H9 (cell line): ENCODE measurements around the gene KLF16. TPM values are rescaled to one million over a fixed set of nuclear protein-coding genes. Genes with fewer than 3 reads are reported as not detected.
"Not testable (repeated sequence)": the region's sequence is repeated elsewhere in the genome, so short reads cannot be mapped to it uniquely, and the experiment has no call there.

Experiments
- DNase-seq: peaks from one replicate; pipeline ENCODE4 v3.0.0-alpha.2; 2017
- H2AFZ ChIP-seq: one replicate; pipeline ENCODE4 v1.6.1; 2013; ENCODE audit warnings: mild to moderate bottlenecking, low read length, control low read depth, moderate library complexity
- H2AK5ac ChIP-seq: 2 replicates; pipeline ENCODE4 v1.6.1; 2013; ENCODE audit warnings: low read length, control low read depth, mixed read lengths; ENCODE audit not compliant: insufficient read length
- H2BK120ac ChIP-seq: one replicate; pipeline ENCODE4 v1.6.1; 2013; ENCODE audit warnings: low read depth, mild to moderate bottlenecking, low read length, control low read depth, inconsistent platforms; ENCODE audit not compliant: poor library complexity, severe bottlenecking
- H2BK12ac ChIP-seq: 2 replicates; pipeline ENCODE4 v1.6.1; 2013; ENCODE audit warnings: low read length, control low read depth, mixed read lengths, low read depth; ENCODE audit not compliant: insufficient read length
- H2BK15ac ChIP-seq: 2 replicates; pipeline ENCODE4 v1.6.1; 2013; ENCODE audit warnings: low read depth, low read length, control low read depth
- H2BK20ac ChIP-seq: one replicate; pipeline ENCODE4 v1.6.1; 2013; ENCODE audit warnings: low read depth, mild to moderate bottlenecking, low read length, control low read depth, inconsistent platforms; ENCODE audit not compliant: poor library complexity, severe bottlenecking
- H2BK5ac ChIP-seq: 2 replicates; pipeline ENCODE4 v1.6.1; 2013; ENCODE audit warnings: low read length, control low read depth, mixed read lengths; ENCODE audit not compliant: insufficient read length
- H3K14ac ChIP-seq: 2 replicates; pipeline ENCODE4 v1.6.1; 2013; ENCODE audit warnings: low read length, control low read depth; ENCODE audit not compliant: insufficient read depth
- H3K18ac ChIP-seq: 2 replicates; pipeline ENCODE4 v1.6.1; 2013; ENCODE audit warnings: low read depth, mild to moderate bottlenecking, mixed read lengths, low read length, control low read depth; ENCODE audit not compliant: insufficient read length
- H3K23ac ChIP-seq: 2 replicates; pipeline ENCODE4 v1.6.1; 2013; ENCODE audit warnings: low read length, control low read depth, mixed read lengths, low read depth; ENCODE audit not compliant: insufficient read length
- H3K23me2 ChIP-seq: 2 replicates; pipeline ENCODE4 v1.6.1; 2013; ENCODE audit warnings: low read depth, mild to moderate bottlenecking, mixed read lengths, low read length, control low read depth; ENCODE audit not compliant: insufficient read length, poor library complexity, severe bottlenecking
- H3K27ac ChIP-seq: 2 replicates; pipeline ENCODE4 v1.5.1; 2013; ENCODE audit warnings: low read length, control low read depth, mixed read lengths, low read depth; ENCODE audit not compliant: insufficient read length
- H3K27me3 ChIP-seq: 2 replicates; pipeline ENCODE4 v1.6.1; 2013; ENCODE audit warnings: low read length, control low read depth, inconsistent platforms; ENCODE audit not compliant: insufficient read depth
- H3K4ac ChIP-seq: 2 replicates; pipeline ENCODE4 v1.6.1; 2013; ENCODE audit warnings: low read depth, mild to moderate bottlenecking, control low read depth, inconsistent platforms, low read length, moderate library complexity
- H3K4me1 ChIP-seq: 2 replicates; pipeline ENCODE4 v1.6.1; 2013; ENCODE audit warnings: low read length, control low read depth, inconsistent platforms; ENCODE audit not compliant: insufficient read depth
- H3K4me2 ChIP-seq: 2 replicates; pipeline ENCODE4 v1.6.1; 2013; ENCODE audit warnings: low read length, control low read depth, mixed read lengths; ENCODE audit not compliant: insufficient read length, insufficient read depth
- H3K56ac ChIP-seq: 2 replicates; pipeline ENCODE4 v1.6.1; 2013; ENCODE audit warnings: low read depth, mild to moderate bottlenecking, mixed read lengths, low read length, control low read depth; ENCODE audit not compliant: insufficient read length
- H3K79me1 ChIP-seq: 2 replicates; pipeline ENCODE4 v1.6.1; 2013; ENCODE audit warnings: low read depth, mild to moderate bottlenecking, moderate library complexity, low read length, control low read depth, inconsistent platforms; ENCODE audit not compliant: insufficient read depth, poor library complexity, severe bottlenecking
- H3K79me2 ChIP-seq: 2 replicates; pipeline ENCODE4 v1.6.1; 2013; ENCODE audit warnings: low read length, control low read depth, inconsistent platforms; ENCODE audit not compliant: insufficient read depth
- H3K9ac ChIP-seq: 2 replicates; pipeline ENCODE4 v1.6.1; 2013; ENCODE audit warnings: low read length, control low read depth, mixed read lengths; ENCODE audit not compliant: insufficient read length; ENCODE audit errors: extremely low read depth
- H3K9me3 ChIP-seq: one replicate; pipeline ENCODE4 v1.6.1; 2013; ENCODE audit warnings: low read depth, low read length, inconsistent platforms; ENCODE audit not compliant: control insufficient read depth
- H3T11ph ChIP-seq: one replicate; pipeline ENCODE4 v1.6.1; 2013; ENCODE audit warnings: mild to moderate bottlenecking, low read length, control low read depth, inconsistent platforms
- H4K20me1 ChIP-seq: one replicate; pipeline ENCODE4 v1.6.1; 2013; ENCODE audit not compliant: control insufficient read depth, insufficient read length, insufficient read depth
- H4K5ac ChIP-seq: 2 replicates; pipeline ENCODE4 v1.6.1; 2013; ENCODE audit warnings: low read depth, mild to moderate bottlenecking, mixed read lengths, low read length, control low read depth; ENCODE audit not compliant: insufficient read length
- H4K8ac ChIP-seq: replicated peaks from 2 replicates; pipeline ENCODE4 v1.6.1; 2013; ENCODE audit warnings: low read length, control low read depth, mixed read lengths, low read depth; ENCODE audit not compliant: insufficient read length
- H4K91ac ChIP-seq: 2 replicates; pipeline ENCODE4 v1.6.1; 2013; ENCODE audit warnings: low read depth, mild to moderate bottlenecking, moderate library complexity, mixed read lengths, low read length, control low read depth; ENCODE audit not compliant: insufficient read length
- H3K27ac Mint-ChIP-seq, 3 experiments: 2 replicates in 2 of 3; 3 replicates in 1 of 3; pipeline ENCODE4 v1.8.0; 2020 to 2021; ENCODE audit warnings: mixed read lengths in 3 of 3, mild to moderate bottlenecking in 1 of 3, moderate library complexity in 1 of 3
- H3K27me3 Mint-ChIP-seq: 2 replicates; pipeline ENCODE4 v1.8.0; 2021; ENCODE audit warnings: low read depth, mild to moderate bottlenecking, moderate library complexity, mixed read lengths
- H3K36me3 Mint-ChIP-seq, 3 experiments: 2 replicates in 2 of 3; 3 replicates in 1 of 3; pipeline ENCODE4 v1.8.0; 2020 to 2021; ENCODE audit warnings: low read depth in 3 of 3, mixed read lengths in 3 of 3; ENCODE audit not compliant: insufficient read depth in 1 of 3
- H3K4me1 Mint-ChIP-seq, 2 experiments: 2 replicates each; pipeline ENCODE4 v1.8.0; 2020; ENCODE audit warnings: mixed read lengths in 2 of 2
- H3K4me3 Mint-ChIP-seq, 2 experiments: 2 replicates in 1 of 2; 3 replicates in 1 of 2; pipeline ENCODE4 v1.8.0; 2020 to 2021; ENCODE audit warnings: mild to moderate bottlenecking in 2 of 2, mixed read lengths in 2 of 2, moderate library complexity in 1 of 2
- H3K9me3 Mint-ChIP-seq, 2 experiments: 2 replicates in 1 of 2; 3 replicates in 1 of 2; pipeline ENCODE4 v1.8.0; 2020; ENCODE audit warnings: mild to moderate bottlenecking in 2 of 2, mixed read lengths in 2 of 2, moderate library complexity in 1 of 2
- WGBS: extraction: QIAGEN DNeasy Blood & Tissue Kit; methylation state at CpG from one replicate; pipeline ENCODE4 v1.1.7; 2013; ENCODE audit warnings: missing lambda C conversion rate, low lambda C conversion rate, mixed read lengths; ENCODE audit not compliant: insufficient read length; ENCODE audit errors: extremely low coverage; 5-methylcytosine and 5-hydroxymethylcytosine counted together
- total RNA-seq: library from RNA; stranded (reverse); gene quantifications from 2 replicates; pipeline ENCODE4 v1.2.1, GENCODE V29; 2021

Gene KLF16
- total RNA-seq, 1 experiment from 2014 or later: 66.8 TPM

DNA sequence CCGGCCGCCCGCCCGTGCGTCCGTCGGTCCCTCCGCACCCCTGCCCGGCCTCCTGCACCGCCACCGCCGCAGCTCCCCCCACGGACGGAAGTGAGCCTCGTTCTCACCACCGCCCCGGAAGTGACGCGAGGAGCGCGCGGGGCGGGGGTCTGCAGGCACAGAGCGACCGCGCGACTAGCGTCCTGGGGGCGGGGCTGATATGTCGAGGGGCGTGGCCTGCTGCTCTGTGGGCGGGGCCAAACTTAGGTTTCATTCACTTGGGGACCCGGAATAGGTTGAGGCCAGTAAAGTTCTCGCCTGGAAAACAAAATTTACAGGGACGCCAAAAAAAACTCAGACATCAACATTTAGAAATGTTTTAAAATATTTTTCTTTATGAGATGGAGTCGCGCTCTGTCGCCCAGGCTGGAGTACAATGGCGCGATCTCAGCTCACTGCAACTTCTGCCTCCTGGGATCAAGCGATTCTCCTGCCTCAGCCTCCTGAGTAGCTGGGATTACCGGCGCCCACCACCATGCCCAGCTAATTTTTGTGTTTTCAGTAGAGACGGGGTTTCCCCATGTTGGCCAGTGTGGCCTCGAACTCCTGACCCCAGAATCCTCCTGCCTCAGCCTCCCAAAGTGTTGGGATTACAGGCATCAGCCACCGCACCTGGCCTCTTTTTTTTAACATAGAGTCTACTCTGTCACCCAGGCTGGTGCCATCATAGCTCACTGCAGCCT lies 22.2 kb upstream of the KLF16 start, which contains the start of gene ABHD17A:
ABHD17A (minus strand) TSS at position 99 of the 722 bp plus-strand sequence. CDS start 3,930 bp downstream, outside the sequence.
- not testable (repeated sequence) for H2AFZ ChIP-seq, H3K27ac ChIP-seq

More for the DNA sequence above, 22.2 kb upstream of the KLF16 start, which contains the start of gene ABHD17A:
- not testable (repeated sequence) for H3T11ph ChIP-seq, H3K27me3 Mint-ChIP-seq, H2AK5ac ChIP-seq, H3K23ac ChIP-seq, H3K36me3 Mint-ChIP-seq, H3K18ac ChIP-seq, H3K56ac ChIP-seq, H2BK15ac ChIP-seq, H2BK20ac ChIP-seq, H3K9me3 ChIP-seq, H3K4ac ChIP-seq, H2BK12ac ChIP-seq, H3K23me2 ChIP-seq, H2BK5ac ChIP-seq, H4K20me1 ChIP-seq, H4K5ac ChIP-seq, H4K8ac ChIP-seq, H4K91ac ChIP-seq, H3K27me3 ChIP-seq, H3K9me3 Mint-ChIP-seq
- peak; percentile 93 for DNase-seq
- Histone ChIP-seq H3K79me1 (peaks cover 23% of the 10 kb centered on the region), H3K14ac (peak within 1 kb of the TSS; percentile 77; the same call in 1 of the 2 replicates), H2BK120ac (peak within 1 kb of the TSS; percentile 23), H3K4me1 (peaks cover 11% of the 10 kb centered on the region; the same call in 1 of the 2 replicates), H3K79me2 (peaks cover 12% of the 10 kb centered on the region; the same call in 1 of the 2 replicates), H3K4me2 (peak within 1 kb of the TSS; percentile 74), H3K9ac (peak within 1 kb of the TSS; percentile 66)
- peaks cover 33 to 34% of the 10 kb centered on the region in 2 experiments for H3K4me1 Mint-ChIP-seq
- no CpG with 5 or more reads among the region's 46 CpGs for WGBS
- peak within 1 kb of the TSS in 2 of 3 experiments; percentile 65 to 74; a peak in 4 of 7 replicates for H3K27ac Mint-ChIP-seq
- peak within 1 kb of the TSS; percentile 91 to 95 for H3K4me3 Mint-ChIP-seq
